Kidney tubule cell (primary cell): ENCODE results near the gene HDAC1.
A peak's percentile ranks its signal among the peaks of the same experiment; 100 is the strongest.
"Not testable (repeated sequence)": the region's sequence is repeated elsewhere in the genome, so short reads cannot be mapped to it uniquely, and the experiment has no call there.

Experiments
- DNase-seq: peaks from one replicate; pipeline ENCODE4 v3.0.0-alpha.2; 2018; ENCODE audit warnings: low spot score

HDAC1 gene

GRCh38 chr1:32274646-32275340 lies 17.1 kb upstream of the HDAC1 start:
- DNase-seq: no peak

DNA sequence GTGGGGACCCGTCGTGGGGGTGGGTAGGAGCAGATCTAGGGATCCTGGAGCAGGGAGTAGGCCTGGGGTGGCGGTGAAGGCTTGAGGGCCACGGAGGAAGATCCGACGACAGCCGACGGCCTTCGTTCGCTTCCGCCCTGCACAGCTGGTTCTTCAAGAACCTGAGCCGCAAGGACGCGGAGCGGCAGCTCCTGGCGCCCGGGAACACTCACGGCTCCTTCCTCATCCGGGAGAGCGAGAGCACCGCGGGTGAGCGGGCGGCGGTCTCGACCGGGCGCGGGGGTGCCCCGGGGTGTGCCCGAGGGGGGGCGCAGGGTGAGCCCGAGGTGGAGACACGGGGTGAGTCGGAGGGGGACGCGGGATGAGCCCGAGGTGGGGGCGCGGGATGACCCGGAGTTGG lies 16.5 kb upstream of the HDAC1 start:
- DNase-seq: no peak

DNA sequence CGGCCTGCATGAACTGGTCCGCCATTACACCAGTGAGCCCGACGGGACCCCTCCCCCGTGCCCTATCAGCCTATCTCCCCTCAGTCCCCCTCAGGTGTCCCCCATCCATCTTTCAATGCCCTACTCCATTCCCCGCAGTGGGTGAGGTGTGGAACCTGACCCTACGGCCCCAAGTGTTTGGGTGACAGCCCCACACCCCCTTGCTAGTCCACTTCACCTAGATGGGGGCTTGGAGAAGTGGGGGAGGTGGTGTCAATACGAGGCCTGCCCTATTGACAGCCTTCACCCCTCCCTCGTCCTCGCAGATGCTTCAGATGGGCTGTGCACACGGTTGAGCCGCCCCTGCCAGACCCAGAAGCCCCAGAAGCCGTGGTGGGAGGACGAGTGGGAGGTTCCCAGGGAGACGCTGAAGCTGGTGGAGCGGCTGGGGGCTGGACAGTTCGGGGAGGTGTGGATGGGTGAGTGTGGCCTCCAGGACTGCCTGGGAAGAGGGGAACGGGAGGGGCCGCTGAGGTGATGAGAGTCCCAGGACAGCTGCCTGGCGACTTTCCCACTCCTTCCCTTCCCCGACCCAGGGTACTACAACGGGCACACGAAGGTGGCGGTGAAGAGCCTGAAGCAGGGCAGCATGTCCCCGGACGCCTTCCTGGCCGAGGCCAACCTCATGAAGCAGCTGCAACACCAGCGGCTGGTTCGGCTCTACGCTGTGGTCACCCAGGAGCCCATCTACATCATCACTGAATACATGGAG lies 15.7 kb upstream of the HDAC1 start:
- DNase-seq: no peak

DNA sequence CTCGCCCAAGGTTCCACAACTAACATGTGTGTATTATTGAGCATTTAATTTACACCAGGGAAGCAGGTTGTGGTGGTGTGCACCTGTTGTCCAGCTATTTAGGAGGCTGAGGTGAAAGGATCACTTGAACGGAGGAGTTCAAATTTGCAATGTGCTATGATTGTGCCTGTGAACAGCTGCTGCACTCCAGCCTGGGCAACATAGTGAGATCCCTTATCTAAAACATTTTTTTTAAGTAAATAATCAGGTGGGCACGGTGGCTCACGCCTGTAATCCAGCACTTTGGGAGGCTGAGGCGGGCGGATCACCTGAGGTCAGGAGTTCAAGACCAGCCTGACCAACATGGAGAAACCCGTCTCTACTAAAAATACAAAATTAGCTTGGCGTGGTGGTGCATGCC lies 7.1 kb upstream of the HDAC1 start:
- not testable (repeated sequence) for DNase-seq

DNA sequence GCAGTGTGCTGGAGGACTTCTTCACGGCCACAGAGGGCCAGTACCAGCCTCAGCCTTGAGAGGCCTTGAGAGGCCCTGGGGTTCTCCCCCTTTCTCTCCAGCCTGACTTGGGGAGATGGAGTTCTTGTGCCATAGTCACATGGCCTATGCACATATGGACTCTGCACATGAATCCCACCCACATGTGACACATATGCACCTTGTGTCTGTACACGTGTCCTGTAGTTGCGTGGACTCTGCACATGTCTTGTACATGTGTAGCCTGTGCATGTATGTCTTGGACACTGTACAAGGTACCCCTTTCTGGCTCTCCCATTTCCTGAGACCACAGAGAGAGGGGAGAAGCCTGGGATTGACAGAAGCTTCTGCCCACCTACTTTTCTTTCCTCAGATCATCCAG lies 6.2 kb upstream of the HDAC1 start:
- DNase-seq: no peak

DNA sequence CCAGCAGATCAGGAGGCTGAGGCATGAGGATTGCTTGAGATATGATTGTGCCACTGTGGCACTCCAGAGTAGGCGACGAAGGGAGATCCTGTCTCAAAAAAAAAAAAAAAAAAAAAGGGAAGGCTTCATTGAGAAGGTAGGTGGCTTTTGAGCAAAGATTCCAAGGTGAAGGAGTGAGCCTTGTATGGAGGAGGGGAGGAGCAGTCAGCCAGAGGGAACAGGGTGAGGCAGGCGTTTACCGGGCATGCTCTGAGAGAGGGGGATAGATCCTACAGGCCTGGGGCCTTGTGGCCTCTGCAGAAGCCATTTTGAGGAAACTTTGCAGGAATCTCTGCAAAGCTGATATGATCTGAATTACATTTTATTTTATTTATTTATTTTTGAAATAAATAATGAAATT lies 5.1 kb upstream of the HDAC1 start:
- DNase-seq: no peak

- no peak for DNase-seq
These were observed 2.6 kb upstream of the HDAC1 start for GRCh38 chr1:32289256-32289655.

- DNase-seq: peak; percentile 83
These were observed 657 bp upstream of the HDAC1 start for GRCh38 chr1:32291145-32291707.

- DNase-seq: not testable (repeated sequence)
These were observed 6.3 kb downstream of the HDAC1 start for GRCh38 chr1:32298211-32298610.

- no peak for DNase-seq
These were observed 7.4 kb downstream of the HDAC1 start for GRCh38 chr1:32299327-32299726.

DNA sequence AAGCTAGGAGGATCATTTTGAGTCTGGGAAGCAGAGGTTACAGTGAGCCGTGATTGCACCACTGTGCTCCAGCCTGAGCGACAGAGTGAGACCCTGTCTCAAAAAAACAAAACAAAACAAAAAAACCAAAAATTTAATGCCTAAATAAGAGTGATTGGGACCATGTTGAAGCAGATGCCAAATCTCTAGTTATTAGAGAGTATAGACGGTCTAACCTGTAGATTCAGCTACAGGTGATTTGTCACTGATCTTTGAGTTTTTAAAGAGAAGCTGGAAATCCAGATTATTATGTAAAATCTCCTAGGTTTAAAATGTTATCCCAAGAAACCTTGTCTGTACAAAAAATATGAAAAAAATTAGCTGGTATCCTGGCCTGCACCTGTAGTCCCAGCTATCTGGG lies 11.5 kb downstream of the HDAC1 start:
- DNase-seq: no peak

- DNase-seq: no peak
These were observed 12.2 kb downstream of the HDAC1 start for GRCh38 chr1:32303997-32304622.

GRCh38 chr1:32305310-32305709 lies 13.4 kb downstream of the HDAC1 start:
- no peak for DNase-seq

DNA sequence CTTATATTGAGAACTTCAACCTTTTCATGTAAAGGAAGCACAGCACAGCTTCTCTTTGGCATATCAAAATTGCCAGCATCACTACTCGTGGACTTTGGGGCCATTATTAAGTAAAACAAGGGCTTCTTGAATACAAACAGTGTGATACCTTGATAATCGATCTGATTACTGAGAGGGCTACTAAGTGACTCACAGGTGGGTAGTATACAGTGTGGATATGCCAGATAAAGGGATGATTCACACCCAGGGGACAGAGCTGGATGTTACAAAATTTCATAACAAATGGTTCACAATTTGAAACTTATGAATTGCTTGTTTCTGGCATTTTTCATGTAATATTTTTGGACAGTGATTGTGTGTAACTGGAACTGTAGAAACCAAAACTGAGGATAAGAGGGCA lies 15.4 kb downstream of the HDAC1 start:
- DNase-seq: no peak

- DNase-seq: no peak
These were observed 18.1 kb downstream of the HDAC1 start for GRCh38 chr1:32309960-32310359.

- DNase-seq: no peak
These were observed 20.0 kb downstream of the HDAC1 start for GRCh38 chr1:32311709-32312393.

- DNase-seq: no peak
These were observed 25.0 kb downstream of the HDAC1 start for GRCh38 chr1:32316903-32317277.

DNA sequence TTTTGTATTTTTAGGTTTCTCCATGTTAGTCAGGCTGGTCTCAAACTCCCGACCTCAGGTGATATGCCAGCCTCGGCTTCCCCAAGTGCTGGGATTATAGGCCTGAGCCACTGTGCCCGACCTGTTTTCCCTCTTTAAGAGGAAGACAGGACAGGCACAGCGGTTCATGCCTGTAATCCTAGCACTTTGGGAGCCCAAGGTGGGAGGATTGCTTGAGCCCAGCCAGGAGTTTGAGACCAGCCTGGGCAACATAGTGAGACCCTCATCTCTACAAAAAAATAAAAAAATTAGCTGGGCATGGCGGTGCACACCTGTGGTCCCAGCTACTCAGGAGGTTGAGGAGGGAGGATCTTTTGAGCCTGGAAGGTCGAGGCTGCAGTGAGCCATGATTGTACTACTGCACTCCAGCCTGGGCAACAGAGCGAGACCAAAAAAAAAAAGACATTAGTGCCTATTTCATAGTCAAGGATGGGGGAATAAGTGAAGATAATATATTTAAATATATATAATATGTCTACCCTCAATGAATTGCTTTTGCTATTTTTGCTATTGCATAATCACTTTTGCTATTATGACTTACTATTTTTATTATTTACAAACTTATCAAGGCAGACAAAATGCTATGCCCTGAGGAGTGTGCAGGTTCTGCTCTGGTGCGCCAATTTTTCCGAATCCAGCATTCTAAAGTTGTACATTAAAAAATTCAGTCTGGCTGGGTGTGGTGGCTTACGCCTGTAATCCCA lies 26.4 kb downstream of the HDAC1 start:
- DNase-seq: no peak

- DNase-seq: peak; percentile 51
These were observed 29.9 kb downstream of the HDAC1 start for GRCh38 chr1:32321712-32322291.

GRCh38 chr1:32327204-32327603 lies 35.3 kb downstream of the HDAC1 start:
- no peak for DNase-seq

DNA sequence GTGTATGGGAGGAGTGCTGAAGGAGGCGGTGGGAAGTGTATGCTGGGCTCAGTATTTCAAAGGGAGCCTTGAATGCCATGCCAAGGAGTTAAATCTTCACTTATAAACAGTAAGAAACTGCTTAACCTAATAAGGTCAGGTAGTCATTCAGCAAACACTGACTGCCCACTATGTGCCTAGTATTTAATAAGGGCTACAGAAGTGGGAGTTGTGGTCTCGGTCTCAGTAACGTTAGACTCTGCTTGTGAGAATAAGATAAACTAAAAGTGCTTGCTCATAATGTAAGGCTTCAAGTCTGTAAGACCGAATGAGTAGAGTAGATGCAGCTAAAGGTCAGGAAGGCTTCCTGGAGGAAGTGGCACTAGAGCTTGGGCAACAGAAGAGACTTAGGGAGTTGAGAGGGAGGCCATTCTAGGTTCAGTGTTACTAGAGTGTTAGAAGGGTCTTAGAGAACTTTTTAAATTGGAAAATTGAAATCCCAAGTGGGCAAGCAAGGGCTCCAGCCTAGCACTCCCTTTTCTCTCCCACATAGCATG lies 38.1 kb downstream of the HDAC1 start:
- DNase-seq: no peak
